Stimulated activated CD4-positive, alpha-beta T cell treated with anti-CD3 and anti-CD28 coated beads, Interleukin-12 subunit alpha, Interleukin-12 subunit beta, amount 100 ng/mL, for 4 hours (primary cell): ENCODE results near the gene CFAP20DC.
A peak's percentile ranks its signal among the peaks of the same experiment; 100 is the strongest.
"Not testable (repeated sequence)": the region's sequence is repeated elsewhere in the genome, so short reads cannot be mapped to it uniquely, and the experiment has no call there.

Experiments
- DNase-seq: peaks from one replicate; pipeline ENCODE4 v3.0.0-alpha.2; 2020

Gene CFAP20DC

DNA sequence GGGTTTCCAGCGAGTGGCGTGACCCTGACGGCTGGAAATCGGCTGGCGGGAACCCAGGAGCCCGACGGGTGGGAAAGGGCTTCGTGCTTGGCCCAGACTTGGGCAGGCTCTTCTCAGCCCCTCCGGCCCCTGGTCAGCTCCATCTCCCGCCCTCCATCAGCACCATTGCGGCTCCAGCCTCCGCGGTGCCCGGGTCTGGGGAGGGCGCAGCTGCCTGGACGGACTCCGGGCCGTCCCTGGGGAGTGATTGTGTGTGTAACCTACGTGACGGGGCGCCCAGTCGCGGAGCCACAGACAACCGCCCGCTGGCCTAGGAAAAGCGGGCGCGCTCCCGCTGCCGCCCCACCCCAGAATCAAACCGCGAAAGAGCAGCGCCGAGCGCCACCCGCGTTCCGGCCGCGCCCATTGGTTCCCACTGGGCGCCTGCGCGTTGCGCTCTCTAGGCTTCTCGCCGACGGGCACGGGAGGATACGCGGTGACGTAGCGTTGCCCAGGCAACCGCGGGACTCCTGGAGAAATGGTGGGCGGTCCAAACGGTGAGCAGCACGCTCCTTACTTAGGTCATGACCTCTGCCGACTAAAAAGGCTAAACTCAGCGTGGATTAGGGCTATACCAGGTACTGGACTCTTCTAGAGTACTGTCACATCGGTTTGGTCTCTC lies at the start of gene CFAP20DC:
Gene CFAP20DC, minus strand, starts transcription at position 355 of the 661 bp plus-strand sequence. CDS start 394 bp downstream, outside the sequence.
- peak; percentile 87 for DNase-seq

DNA sequence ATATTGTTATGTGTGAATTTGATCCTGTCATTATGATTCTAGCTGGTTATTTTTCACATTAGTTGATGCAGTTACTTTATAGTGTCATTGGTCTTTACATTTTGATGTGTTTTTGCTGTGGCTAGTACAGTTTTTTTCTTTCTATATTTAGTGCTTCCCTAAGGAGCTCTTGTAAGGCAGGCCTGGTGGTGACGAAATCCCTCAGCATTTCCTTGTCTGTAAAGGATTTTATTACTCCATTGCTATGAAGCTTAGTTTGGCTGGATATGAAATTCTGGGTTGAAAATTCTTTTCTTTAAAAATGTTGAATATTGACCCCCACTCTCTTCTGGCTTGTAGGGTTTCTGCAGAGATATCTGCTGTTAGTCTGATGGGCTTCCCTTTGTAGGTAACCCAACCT lies 48.7 kb upstream of the CFAP20DC start:
- DNase-seq, result not testable (repeated sequence)

DNA sequence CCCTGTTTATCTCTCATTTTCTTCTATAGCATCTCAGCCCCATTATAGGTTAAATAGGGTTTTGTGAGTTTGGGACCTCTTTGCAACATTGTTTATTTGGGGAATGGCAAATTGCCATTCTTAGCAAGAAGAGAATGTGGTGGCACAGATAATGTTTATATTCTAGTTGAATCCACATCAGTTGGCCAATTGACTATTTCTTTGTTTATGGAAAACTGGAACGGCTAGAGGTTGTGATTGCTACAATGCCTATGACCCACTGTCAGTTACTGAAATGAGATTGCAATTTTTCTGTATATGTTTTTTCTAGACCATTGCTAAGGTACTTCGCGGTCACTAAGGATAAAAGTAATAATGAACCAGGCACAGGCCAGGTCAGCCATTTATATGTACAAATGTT lies 44.6 kb upstream of the CFAP20DC start:
- DNase-seq, result no peak

DNA sequence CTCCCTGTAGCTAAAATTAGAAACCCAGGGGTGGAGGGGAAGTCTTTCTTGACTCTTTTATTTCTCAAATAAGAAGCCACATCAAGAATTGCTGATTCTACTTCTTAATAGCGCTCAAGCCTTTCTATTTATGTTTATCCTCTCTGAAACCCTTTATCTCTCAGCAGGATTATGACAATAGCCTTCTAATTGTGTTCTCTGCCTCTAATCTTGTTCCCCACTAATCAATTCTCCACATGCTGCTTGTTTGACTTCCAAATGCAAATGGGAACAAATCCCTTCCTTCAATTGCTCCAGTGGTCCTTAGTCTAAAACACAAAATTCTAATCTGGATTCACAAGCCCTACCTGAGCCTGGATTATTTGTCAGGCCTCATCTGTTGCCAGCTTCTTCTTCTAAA lies 43.7 kb upstream of the CFAP20DC start:
- no peak for DNase-seq

DNA sequence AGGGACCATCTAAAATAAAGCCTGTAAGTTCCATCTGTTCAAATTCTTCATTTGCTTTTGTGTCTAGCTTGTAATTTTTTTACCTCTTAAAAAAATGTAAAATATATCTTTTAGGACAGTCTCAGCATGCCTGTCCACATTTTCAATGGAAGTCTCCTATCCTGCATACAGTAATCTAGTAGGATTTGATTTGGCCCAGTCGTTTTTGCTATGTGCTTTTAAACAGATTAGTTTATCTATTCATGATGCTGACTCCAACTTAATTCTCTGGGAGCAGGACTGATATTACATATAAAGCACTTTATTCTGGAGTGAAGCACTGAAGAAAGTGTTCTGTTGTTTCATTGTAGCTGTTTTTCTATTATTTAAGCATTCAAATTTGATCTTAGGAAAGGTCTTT lies 38.9 kb upstream of the CFAP20DC start:
- DNase-seq, result no peak

DNA sequence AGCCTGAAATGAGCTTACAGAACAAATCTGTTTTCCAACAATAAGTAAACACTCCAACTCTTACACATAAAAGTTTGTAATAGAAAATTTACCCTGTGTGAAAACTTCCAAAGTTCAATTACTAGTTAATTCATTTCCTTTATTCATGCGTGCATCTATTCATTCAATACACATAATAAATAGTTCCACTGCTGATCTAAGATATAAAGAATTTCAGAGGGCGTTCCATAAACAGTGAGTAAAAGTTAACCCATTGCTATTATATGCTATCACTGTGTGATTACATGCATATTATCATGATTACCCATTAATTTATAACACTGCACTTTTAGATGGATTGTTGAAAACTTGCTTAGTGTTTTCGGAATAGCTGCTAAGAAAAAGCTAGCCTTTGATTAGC lies 36.2 kb upstream of the CFAP20DC start:
- no peak for DNase-seq

DNA sequence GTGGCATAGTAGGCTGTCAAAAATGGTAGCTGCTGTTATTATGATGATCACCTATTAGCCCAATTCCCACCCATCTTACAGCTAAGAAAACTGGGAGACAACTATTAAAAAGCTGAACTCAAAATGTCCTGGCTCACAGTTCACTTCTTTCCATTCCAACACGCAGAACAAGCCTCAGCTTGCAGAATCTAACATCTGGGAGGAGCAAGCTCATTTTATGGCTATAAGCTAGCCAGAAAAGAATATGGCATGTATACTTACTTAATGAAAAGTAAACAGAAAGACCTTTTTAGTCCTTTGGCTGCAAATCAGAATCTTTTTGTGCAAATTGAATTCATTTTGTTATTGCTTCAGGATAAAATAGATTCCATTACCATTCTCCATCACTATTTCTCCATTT lies 34.8 kb upstream of the CFAP20DC start:
- DNase-seq, result no peak

DNA sequence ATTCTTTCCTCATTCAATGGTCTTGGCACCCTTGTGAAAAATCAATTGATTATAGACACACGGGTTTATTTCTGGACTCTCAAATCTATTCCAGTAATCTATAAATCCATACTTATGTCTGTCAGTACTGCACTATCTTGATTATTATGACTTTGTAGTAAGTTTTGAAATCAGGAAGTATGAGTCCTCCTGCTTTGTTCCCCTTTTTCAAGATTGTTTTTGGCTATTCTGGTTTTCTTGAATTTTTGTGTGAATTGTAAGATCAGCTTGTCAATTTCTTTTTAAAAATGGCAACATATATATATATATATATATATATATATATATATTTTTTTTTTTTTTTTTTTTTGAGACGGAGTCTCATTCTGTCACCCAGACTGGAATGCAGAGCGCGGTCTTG lies 32.3 kb upstream of the CFAP20DC start:
- no peak for DNase-seq

DNA sequence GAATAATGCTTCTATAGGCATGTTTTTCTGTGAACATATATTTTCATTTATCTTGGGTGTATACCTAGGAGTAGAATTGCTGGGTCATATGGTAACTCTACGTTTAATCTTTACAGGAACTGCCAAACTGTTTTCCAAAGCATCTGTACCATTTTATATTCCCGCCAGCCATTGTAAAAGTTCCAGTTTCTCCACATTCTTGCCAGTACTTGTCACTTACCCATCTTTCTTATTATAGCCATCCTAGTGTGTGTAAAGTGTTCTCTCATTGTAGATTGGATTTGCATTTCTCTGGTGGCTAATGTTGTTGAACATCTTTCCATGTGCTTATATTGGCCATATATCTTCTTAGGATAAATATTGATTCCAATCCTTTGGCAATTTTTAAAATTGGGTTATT lies 31.2 kb upstream of the CFAP20DC start:
- no peak for DNase-seq

DNA sequence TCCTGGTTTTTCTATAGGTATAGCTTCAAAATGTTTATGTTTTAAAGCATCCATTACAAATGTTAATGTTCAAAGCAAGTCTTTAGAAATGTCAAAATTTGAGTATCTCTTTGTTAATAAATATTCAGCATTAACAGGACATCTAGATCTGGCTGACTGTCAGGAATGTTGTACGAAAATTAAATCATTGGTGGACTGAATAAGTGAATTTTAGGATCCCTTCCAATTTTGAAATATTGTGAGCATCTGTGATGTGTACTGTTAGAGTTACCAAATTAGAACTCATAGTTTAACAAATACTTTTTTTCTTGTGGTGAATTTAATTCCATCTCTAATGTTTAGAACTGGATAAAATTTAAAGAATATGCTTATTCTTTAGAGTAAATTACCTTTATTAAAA lies 30.1 kb upstream of the CFAP20DC start:
- no peak for DNase-seq

DNA sequence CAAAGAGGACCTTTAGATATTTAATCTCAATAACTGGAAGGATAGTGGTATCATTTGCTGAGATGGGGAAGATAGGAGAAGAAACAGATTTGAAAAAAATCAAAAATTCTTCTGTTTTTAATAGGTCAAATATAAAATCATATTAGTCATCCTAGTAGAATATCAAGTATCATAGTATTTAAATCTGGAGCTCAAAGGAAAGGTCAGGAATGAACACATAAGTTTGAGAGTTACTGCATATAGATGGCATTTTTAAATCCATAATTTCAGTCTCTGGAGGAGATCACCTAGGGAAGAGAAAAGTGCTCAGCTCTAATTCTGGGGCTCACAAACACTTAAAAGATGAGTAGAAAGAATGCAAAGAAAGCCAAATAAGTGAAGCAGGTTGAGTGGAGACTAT lies 24.9 kb upstream of the CFAP20DC start:
- DNase-seq, result no peak

DNA sequence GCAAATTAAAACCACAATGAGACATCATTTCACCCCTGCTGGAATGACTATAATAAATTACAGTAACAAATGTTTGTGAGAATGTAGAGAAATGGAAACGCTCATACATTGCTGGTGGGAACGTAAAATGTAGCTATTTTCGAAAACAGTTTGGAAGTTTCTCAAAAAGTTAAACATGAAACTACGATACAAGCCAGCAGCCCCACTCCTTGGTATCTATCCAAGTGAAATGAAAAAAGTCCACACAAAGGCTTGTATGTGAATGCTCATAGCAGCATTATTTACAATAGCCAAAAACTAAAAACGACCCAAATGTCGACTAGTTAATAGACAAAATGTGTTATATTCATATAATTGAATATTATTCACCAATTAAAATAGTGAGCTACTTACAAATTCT lies 22.9 kb upstream of the CFAP20DC start:
- DNase-seq, result no peak

DNA sequence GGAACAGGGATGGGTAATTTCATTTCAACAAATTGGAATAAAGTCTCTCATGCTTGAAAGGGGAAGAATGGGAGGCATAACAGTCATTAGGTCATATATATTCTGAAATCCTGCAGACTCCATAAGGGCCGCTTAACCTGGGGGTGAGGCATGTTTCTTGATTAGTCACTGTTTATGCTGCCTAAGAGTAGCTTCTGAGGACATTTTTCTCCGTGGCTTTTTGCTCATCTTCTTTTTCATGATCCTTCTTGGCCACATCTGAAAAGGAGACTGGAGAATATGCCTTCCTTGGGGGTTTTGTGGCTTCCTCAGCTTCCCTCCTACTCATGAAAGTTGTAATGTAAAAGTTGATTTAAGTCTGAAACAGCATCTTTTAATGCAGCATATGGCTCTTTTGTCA lies 20.0 kb upstream of the CFAP20DC start:
- DNase-seq, result no peak

DNA sequence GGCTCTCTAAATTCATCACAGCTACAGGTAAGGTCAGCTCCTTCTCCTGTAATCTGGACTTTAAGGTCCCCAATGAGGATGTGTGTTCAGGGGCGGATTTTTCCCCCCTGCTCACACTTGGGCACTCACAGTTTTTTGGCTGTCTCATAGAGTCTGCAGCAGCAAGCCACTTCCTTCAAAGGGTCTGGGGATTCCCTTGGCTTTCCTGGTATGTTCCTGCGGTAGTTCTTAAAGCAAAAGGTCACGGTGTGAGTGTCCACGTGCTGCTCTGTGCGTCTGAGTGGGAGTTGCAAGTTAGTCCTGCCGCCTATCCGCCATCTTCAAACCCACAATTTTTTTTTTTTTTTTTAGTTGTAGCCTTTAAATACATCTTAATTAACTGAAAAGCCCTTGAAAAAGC lies 15.4 kb upstream of the CFAP20DC start:
- no peak for DNase-seq

DNA sequence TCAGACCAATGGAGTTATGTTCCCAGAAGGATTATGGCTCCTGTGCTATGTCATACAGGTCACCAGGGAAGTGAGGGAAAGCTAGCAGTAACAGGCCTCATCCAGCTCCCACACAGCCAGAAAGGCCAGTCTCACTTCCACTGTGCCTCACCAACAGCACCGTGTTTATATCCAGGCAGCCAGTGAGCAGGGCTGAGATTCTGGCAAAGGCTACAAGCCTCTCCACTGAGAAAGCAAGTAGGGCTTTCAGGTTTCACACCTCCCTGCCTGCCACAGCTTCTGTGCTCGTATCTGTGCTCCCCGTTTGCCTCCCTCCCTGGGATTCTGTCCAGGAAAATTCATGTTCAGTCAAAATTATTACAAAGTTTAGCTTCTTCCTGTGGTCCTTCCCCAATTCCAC lies 14.9 kb upstream of the CFAP20DC start:
- no peak for DNase-seq

DNA sequence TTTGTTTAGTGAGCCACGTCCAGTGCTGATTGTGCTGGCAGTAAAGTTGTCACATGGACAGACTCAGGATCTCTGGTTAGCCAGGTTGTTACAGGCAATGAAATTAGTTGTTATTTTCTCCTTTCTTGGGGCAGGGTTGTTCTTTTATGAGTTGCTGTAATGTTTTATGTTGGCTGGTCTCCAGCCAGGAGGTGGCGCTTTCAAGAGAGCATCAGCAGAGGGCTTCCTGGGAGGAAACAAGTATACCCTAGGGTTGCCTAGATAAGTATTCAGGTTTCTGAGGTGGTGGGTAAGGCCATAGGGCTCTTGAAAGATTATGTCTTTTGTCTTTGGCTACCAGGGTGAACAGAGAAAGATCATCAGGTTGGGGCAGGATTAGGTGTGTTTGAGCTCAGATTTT lies 14.5 kb upstream of the CFAP20DC start:
- no peak for DNase-seq

DNA sequence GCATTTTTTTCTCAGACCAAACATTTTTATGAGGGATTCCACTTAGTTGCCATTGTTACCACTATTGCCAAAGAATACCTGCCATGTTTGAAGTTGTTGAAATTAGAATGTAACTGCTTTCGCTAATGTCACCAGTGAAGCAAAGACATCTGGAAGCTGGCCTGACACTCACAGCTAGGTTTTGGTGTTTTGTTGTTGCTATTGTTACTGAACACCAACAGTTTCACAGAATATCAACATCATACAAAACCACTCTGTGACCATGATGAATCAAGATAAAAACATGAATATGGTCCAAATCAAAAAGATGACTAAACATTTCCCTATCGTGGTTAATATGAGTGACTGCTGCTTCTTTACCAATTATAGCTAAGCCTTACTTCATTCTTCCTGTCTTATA lies 6.9 kb upstream of the CFAP20DC start:
- no peak for DNase-seq

DNA sequence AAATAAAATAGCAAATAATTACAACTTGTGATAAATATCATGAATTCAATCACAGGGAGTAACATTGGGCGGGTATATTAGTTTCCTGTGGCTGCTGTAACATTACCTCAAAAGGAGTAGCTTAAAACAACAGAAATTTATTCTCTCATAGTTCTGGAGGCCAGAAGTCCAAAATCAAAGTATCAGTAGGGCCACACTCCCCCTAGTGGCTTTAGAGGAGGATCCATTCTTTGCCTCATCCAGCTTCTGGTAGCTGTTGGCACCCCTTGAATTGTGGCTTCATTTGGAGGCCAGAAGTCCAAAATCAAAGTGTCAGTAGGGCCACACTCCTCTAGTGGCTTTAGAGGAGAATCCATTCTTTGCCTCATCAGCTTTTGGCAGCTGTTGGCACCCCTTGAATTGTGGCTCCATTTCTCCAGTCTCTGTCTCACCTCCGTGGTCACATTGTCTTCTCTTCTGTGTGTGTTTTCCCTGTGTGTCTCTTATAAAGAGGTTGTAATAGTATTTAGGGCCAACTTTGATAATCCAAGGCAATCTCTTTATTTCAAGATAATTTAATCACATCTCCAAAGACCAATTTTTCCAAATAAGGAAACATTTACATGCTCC lies 3.1 kb upstream of the CFAP20DC start:
- DNase-seq, result no peak

DNA sequence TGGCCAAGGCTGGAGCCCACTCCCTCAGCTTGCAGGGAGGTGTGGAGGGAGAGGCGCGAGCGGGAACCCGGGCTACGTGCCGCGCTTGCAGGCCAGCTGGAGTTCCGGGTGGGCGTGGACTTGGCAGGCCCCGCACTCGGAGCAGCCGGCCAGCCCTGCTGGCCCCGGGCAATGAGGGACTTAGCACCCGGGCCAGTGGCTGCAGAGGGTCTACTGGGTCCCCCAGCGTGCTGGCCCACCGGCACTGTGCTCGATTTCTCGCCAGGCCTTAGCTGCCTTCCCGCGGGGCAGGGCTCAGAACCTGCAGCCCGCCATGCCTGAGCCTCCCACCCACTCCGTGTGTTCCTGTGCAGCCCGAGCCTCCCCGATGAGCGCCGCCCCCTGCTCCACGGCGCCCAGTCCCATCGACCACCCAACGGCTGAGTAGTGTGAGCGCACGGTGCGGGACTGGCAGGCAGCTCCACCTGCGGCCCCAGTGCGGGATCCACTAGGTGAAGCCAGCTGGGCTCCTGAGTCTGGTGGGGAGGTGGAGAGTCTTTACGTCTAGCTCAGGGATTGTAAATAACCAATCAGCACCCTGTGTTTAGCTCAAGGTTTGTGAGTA lies 1.1 kb upstream of the CFAP20DC start:
- DNase-seq, result not testable (repeated sequence)

DNA sequence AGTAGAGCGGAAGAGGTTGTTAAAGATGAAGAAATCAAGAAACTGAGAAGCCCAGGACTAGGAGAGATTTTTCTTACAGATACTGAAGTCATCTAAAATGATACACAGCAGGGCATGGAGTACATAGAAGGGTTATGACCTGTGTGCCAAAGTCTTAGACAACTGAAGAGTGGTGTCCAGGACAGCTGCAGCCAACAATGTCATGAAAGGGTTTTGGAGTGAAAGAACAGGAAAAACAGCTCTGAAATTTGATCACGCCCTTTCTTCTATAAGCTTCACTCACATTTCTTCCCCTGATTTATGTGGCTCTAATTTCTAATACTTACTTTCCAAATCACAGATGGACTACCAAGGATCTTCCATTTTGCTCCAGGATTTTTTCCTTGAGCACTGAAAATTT lies 3.0 kb downstream of the CFAP20DC start:
- no peak for DNase-seq

DNA sequence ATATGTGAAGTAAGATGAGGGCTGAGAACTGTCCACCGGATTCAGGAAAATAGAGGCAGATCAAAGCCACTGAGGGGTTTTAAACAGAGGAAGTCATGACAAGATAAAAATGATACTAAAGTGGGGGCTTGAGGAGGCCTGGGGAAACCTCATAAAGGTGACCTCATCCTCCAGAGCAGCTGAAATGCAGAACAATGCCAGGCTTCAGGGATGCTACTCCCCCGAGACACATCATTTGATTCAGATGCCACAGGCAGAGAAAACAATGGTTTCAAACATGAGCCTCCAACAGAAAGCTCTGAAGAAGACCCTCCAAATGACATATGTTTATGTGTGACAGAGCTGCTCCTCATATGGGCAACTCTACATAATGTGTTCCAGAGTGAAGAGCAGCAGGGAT lies 6.4 kb downstream of the CFAP20DC start:
- DNase-seq, result no peak

DNA sequence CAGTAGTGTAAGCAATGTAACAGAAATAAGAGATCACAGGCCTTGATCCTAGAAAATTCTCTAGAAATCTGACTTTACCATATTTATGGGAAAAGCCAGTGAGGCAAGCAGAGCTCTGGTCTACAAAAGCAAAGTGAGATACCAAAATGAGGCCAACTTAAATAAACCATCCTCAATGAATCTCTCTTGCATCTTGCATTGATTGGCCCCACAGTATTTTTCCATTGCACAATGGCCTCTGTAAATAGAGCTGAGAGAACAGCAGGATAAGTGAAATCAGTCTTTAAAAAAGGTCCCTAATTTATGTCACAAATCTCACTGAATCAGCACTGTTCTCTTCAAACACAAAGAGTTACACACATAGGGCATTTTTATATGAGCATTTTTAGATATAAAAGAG lies 8.9 kb downstream of the CFAP20DC start:
- DNase-seq, result no peak

DNA sequence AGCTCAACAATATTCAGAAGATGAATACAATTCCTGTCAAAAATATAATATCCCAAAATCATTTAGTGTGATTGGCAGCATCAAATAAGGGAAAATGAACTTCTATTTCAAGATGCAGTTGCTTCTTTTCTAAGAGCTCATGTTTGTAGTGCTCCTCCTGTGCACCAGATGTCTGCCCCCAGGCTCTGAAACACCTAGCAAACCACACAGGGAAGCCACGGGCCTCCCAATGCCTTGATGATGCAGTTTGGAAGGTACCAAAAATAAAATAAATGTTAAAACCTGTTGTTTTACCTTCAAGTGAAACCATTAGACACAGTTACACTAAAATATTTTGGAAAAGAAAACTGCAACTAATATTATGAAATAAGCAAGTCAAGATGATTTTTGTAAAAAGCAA lies 22.2 kb downstream of the CFAP20DC start:
- DNase-seq, result no peak

DNA sequence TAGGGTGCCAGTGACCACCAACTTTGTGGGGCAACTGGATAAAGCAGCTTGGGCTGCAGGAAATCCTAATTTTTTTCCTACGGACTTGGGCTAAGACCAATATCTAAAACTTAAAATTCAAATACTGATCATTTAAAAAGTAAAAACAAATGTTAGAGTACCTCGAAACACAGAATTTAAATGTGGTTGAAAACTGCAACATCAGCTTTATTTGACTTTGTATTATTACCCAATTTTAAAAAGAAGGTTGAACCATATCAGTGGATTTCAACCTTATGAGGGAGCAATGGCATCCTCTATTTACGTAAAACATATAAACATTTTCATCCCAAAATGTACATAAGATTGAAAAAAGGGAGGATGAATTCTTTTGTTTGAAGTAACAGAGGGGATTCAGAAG lies 26.2 kb downstream of the CFAP20DC start:
- DNase-seq, result no peak

DNA sequence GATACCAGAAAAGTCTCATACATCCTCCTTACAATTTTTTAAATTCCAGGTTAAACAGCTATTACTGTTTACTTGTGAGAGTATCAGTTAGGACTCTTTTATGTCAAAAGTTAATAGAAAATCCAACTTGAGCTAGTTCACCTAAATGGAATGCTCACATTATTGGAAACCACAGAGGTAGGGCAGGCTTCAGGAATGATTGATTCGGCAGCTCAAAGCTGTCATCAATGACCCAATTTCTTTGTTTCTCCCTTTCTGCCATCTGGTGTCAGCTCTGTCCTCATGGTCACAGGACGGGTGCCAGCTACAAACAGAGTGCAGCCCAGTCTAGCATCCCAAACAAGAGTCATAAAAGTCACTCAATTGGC lies 32.2 kb downstream of the CFAP20DC start:
- no peak for DNase-seq
